Fibroblast of lung (primary cell): ENCODE measurements around the gene CHI3L1. TPM values are rescaled to one million over a fixed set of nuclear protein-coding genes. Genes with fewer than 3 reads are reported as not detected.
A peak's percentile ranks its signal among the peaks of the same experiment; 100 is the strongest.

Experiments used
- DNase-seq, 2 donors: peaks; one replicate each; pipeline versions ENCODE4 v3.0.0 to v3.0.0-alpha.2; 2010; ENCODE audit warnings: low read depth in 2 of 2
- H2AFZ ChIP-seq: 2 replicates; pipeline ENCODE4 v1.5.1; 2012; ENCODE audit warnings: low read length, control low read depth, inconsistent platforms
- H3K27ac ChIP-seq: 2 replicates; pipeline ENCODE4 v1.5.1; 2011; ENCODE audit warnings: low read length, control low read depth; ENCODE audit not compliant: insufficient read depth
- H3K27me3 ChIP-seq: 2 replicates; pipeline ENCODE4 v1.5.1; 2011; ENCODE audit warnings: mild to moderate bottlenecking, low read length; ENCODE audit not compliant: control insufficient read depth, insufficient read depth
- H3K36me3 ChIP-seq: 2 replicates; pipeline ENCODE4 v1.5.1; 2011; ENCODE audit warnings: low read length; ENCODE audit not compliant: control insufficient read depth, insufficient read depth
- H3K4me1 ChIP-seq: 2 replicates; pipeline ENCODE4 v1.5.1; 2011; ENCODE audit warnings: low read length; ENCODE audit not compliant: control insufficient read depth, insufficient read depth; ENCODE audit errors: extremely low read depth
- H3K4me2 ChIP-seq: 2 replicates; pipeline ENCODE4 v1.5.1; 2011; ENCODE audit warnings: low read length, control low read depth; ENCODE audit not compliant: insufficient read depth; ENCODE audit errors: extremely low read depth
- H3K4me3 ChIP-seq, 4 experiments: fragments of 200-600 bp in 1 of 4; sonication (generic) in 1 of 4; replicated peaks in 1 of 4; 2 replicates each; pipeline ENCODE4 v1.5.1; 2011 to 2016; ENCODE audit warnings: low read length in 4 of 4, low read depth in 3 of 4, mild to moderate bottlenecking in 3 of 4, control low read depth in 2 of 4, inconsistent platforms in 1 of 4, mixed read lengths in 1 of 4; ENCODE audit not compliant: insufficient read depth in 1 of 4; ENCODE audit errors: control extremely low read depth in 1 of 4
- H3K79me2 ChIP-seq: 2 replicates; pipeline ENCODE4 v1.5.1; 2012; ENCODE audit warnings: mild to moderate bottlenecking, low read length, inconsistent platforms; ENCODE audit not compliant: control insufficient read depth, insufficient read depth
- H3K9ac ChIP-seq: 2 replicates; pipeline ENCODE4 v1.5.1; 2011; ENCODE audit warnings: mild to moderate bottlenecking, low read length, control low read depth; ENCODE audit not compliant: insufficient read depth
- H3K9me3 ChIP-seq: 2 replicates; pipeline ENCODE4 v1.5.1; 2012; ENCODE audit warnings: low read depth, low read length; ENCODE audit not compliant: control insufficient read depth, insufficient read depth
- H4K20me1 ChIP-seq: 2 replicates; pipeline ENCODE4 v1.5.1; 2011; ENCODE audit warnings: low read length; ENCODE audit not compliant: control insufficient read depth, insufficient read depth; ENCODE audit errors: extremely low read depth
- EZH2 ChIP-seq: IDR thresholded peaks from 2 replicates; pipeline ENCODE4 v1.5.1; 2012; ENCODE audit warnings: low read length, control low read depth, mild to moderate bottlenecking; ENCODE audit errors: missing control alignments
- polyA plus RNA-seq, 2 donors: library from polyadenylated mRNA; depleted of rRNA in 1 of 2; stranded (reverse) in 1 of 2; unstranded in 1 of 2; fragments of >200 nt; gene quantifications; 2 replicates each; pipeline ENCODE4 v1.2.1, GENCODE V29; 2011 to 2012; ENCODE audit warnings: missing spikeins in 1 of 2
- total RNA-seq: library from RNA; depleted of rRNA; stranded (reverse); fragments of >200 nt; gene quantifications from 2 replicates; pipeline ENCODE4 v1.2.1, GENCODE V29; 2014
- TF ChIP-seq, protein P1 (sequence below), 2 donors: IDR thresholded peaks in 1 of 2; conservative IDR thresholded peaks in 1 of 2; 1 replicate in 1 of 2; 2 replicates in 1 of 2; pipeline ENCODE4 v1.5.1; 2011 to 2012; ENCODE audit warnings: low read length in 2 of 2, control low read depth in 1 of 2, inconsistent platforms in 1 of 2, low read depth in 1 of 2, mild to moderate bottlenecking in 1 of 2

Gene CHI3L1
- total and polyA plus RNA-seq, 2 donors (not counting 1 experiment from before 2014, with no cell fraction given) = 3.0 to 42.8 TPM

DNA sequence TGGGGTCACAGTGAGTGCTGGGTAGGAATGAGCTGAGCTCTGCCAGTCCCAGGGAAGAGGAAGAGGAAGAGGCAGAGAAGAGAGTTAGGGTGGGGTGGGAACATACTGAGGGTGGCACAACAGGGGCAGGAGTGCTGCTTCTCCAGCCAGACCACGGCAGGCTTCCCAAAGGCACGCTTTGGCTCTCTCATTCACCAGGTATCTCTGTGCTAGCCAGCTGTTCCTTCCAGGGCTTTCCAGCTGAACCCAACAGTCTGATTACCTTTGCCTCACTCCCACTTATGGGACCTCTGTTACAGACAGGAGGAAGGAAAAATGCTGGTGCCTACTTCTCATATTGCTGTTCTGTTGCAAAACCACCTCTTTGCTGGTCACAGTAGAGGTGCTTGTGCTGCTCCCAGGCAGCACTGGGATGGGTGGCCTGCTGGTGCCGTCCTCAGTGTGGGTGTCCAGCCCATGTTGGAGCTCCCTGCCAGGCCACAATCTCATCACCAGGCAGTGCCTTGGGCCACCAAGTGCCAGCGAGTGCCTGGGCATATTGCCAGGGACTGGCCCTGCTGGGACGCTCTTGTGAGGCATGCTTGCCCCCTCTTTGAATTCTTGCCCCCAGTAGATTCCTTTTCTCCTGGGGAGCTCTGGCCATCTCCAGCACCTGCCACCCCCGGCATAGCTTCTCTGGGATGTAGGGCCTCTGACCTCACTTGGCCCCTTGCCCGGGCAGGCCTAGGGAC, 56.8 kb downstream of the CHI3L1 start:
- no peak overlapping the region for H3K27ac ChIP-seq
- H3K4me3 ChIP-seq = peak overlapping the region in 1 of 4 experiments; percentile 20
- H3K4me2 ChIP-seq = peak overlapping the region; percentile 5
- H3K36me3 ChIP-seq = no peaks in the 10 kb centered on the region
- peaks cover 4% of the 10 kb centered on the region for H3K4me1 ChIP-seq
- no peak overlapping the region for H2AFZ ChIP-seq
- DNase-seq = no peak
- H3K9me3 ChIP-seq = no peaks in the 10 kb centered on the region
- no peaks in the 10 kb centered on the region for H3K79me2 ChIP-seq
- TF ChIP-seq, protein P1, sequence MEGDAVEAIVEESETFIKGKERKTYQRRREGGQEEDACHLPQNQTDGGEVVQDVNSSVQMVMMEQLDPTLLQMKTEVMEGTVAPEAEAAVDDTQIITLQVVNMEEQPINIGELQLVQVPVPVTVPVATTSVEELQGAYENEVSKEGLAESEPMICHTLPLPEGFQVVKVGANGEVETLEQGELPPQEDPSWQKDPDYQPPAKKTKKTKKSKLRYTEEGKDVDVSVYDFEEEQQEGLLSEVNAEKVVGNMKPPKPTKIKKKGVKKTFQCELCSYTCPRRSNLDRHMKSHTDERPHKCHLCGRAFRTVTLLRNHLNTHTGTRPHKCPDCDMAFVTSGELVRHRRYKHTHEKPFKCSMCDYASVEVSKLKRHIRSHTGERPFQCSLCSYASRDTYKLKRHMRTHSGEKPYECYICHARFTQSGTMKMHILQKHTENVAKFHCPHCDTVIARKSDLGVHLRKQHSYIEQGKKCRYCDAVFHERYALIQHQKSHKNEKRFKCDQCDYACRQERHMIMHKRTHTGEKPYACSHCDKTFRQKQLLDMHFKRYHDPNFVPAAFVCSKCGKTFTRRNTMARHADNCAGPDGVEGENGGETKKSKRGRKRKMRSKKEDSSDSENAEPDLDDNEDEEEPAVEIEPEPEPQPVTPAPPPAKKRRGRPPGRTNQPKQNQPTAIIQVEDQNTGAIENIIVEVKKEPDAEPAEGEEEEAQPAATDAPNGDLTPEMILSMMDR (conservative IDR thresholded peaks at IDR 0.05 in 1 of 2, IDR thresholded peaks at IDR 0.05 in 1 of 2; ENCODE audit: low read depth in 1 of 2, low read length in 2 of 2) = no peak
- TF ChIP-seq EZH2 = no peak
- peaks cover 1% of the 10 kb centered on the region for H4K20me1 ChIP-seq
- H3K27me3 ChIP-seq = peaks cover 17% of the 10 kb centered on the region
- H3K9ac ChIP-seq = no peak overlapping the region

Other genes with a start within 250 kb of the CHI3L1 start
- gene ADIPOR1, start 228.4 kb downstream of the CHI3L1 start, total RNA-seq = 62.4 and 81.7 TPM in 2 replicates
- 106 and 116 TPM in 2 replicates for gene ADIPOR1, start 228.4 kb downstream of the CHI3L1 start, polyA plus RNA-seq
- gene CYB5R1, start 219.4 kb downstream of the CHI3L1 start, total RNA-seq = 28.2 and 48.1 TPM in 2 replicates
- 36.9 and 41.2 TPM in 2 replicates for gene CYB5R1, start 219.4 kb downstream of the CHI3L1 start, polyA plus RNA-seq
- gene TMEM183A, start 179.3 kb downstream of the CHI3L1 start, total RNA-seq = 74.5 and 83.7 TPM in 2 replicates
- gene TMEM183A, start 179.3 kb downstream of the CHI3L1 start, polyA plus RNA-seq = 74.2 and 75.3 TPM in 2 replicates
- gene PPFIA4, start 160.2 kb downstream of the CHI3L1 start, total RNA-seq = 4.3 and 4.6 TPM in 2 replicates
- gene PPFIA4, start 160.2 kb downstream of the CHI3L1 start, polyA plus RNA-seq = 0.36 and 3.2 TPM in 2 replicates
- gene MYOG, start 100.7 kb downstream of the CHI3L1 start, total RNA-seq = not detected in 2 replicates
- 0.03 TPM in 1 of 2 replicates, not detected in the other for gene MYOG, start 100.7 kb downstream of the CHI3L1 start, polyA plus RNA-seq
- gene ADORA1, start 59.0 kb downstream of the CHI3L1 start, total RNA-seq = 1.5 and 10.8 TPM in 2 replicates
- 1.3 and 6.1 TPM in 2 replicates for gene ADORA1, start 59.0 kb downstream of the CHI3L1 start, polyA plus RNA-seq
- gene MYBPH, start 10.9 kb downstream of the CHI3L1 start, total RNA-seq = 0.17 and 0.26 TPM in 2 replicates
- 0.71 and 5.5 TPM in 2 replicates for gene MYBPH, start 10.9 kb downstream of the CHI3L1 start, polyA plus RNA-seq
- not detected in 2 replicates for gene CHIT1, start 43.0 kb upstream of the CHI3L1 start, total RNA-seq
- gene CHIT1, start 43.0 kb upstream of the CHI3L1 start, polyA plus RNA-seq = not detected in 2 replicates
- gene BTG2, start 118.8 kb upstream of the CHI3L1 start, total RNA-seq = 20.3 and 26.3 TPM in 2 replicates
- 9.8 and 12.2 TPM in 2 replicates for gene BTG2, start 118.8 kb upstream of the CHI3L1 start, polyA plus RNA-seq
- 3.3 and 15.4 TPM in 2 replicates for gene FMOD, start 164.4 kb upstream of the CHI3L1 start, total RNA-seq
- 2.9 and 9.0 TPM in 2 replicates for gene FMOD, start 164.4 kb upstream of the CHI3L1 start, polyA plus RNA-seq